ENCODE measurements around the gene FKBP9. TPM values are rescaled to one million over a fixed set of nuclear protein-coding genes. Genes with fewer than 3 reads are reported as not detected.
"Not testable (repeated sequence)": the region's sequence is repeated elsewhere in the genome, so short reads cannot be mapped to it uniquely, and the experiment has no call there.

FKBP9 gene, protein sequence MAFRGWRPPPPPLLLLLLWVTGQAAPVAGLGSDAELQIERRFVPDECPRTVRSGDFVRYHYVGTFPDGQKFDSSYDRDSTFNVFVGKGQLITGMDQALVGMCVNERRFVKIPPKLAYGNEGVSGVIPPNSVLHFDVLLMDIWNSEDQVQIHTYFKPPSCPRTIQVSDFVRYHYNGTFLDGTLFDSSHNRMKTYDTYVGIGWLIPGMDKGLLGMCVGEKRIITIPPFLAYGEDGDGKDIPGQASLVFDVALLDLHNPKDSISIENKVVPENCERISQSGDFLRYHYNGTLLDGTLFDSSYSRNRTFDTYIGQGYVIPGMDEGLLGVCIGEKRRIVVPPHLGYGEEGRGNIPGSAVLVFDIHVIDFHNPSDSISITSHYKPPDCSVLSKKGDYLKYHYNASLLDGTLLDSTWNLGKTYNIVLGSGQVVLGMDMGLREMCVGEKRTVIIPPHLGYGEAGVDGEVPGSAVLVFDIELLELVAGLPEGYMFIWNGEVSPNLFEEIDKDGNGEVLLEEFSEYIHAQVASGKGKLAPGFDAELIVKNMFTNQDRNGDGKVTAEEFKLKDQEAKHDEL
- total RNA-seq: 234 to 355 TPM (median 335 TPM) in 3 replicates
- long read RNA-seq, transcript FKBP9-214 (11 exons, 3,621 nt): minor isoform, 18 of 995 reads
- long read RNA-seq, transcript FKBP9-212 (7 exons, 2,699 nt): minor isoform, 6 of 995 reads
- long read RNA-seq, transcript FKBP9-201 (10 exons, 3,462 nt): major isoform, 885 of 995 reads
- long read RNA-seq, partial matches to known transcripts: 28 of 995 reads
- long read RNA-seq, other reads (novel, unspliced or antisense): 56 of 995 reads

DNA sequence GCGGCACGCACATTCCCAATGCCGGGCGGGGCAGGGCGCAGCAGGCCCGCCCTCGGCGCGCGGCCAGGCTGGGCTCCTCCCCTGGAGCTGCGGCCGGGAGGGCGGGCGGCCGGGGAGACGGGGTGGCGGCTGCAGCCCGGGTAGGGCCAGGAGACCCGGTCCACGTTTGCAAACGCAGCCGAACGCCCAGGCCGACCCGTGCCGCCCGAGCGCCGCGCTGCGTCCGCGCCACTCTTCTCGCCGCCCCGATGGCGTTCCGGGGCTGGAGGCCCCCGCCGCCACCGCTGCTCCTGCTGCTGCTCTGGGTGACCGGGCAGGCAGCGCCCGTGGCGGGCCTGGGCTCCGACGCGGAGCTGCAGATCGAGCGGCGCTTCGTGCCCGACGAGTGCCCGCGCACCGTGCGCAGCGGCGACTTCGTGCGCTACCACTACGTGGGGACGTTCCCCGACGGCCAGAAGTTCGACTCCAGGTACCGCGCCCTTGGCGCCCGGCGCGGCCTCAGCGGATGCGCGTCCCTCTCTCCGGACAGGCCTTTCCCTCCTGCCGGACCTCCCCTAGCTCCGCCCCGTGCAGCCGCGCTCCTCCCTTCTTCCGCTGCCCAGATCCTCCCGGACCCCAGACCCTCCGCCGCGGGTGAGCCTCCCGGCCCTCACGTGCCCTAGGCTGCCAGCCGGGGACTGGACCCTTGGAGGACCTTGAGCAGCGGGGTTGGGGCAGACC is at the start of gene FKBP9:
Gene FKBP9, plus strand, starts transcription at position 115 of the 720 bp plus-strand sequence. Its CDS starts 134 bp downstream, at position 249.
- H3K9me3 Mint-ChIP-seq (ENCODE audit: low read depth): no peaks in the 10 kb centered on the region
- DNase-seq (ENCODE audit: low spot score): peak; percentile 96
- peak; percentile 22 for TF ChIP-seq CTCF (IDR thresholded peaks at IDR 0.05)
- peak within 1 kb of the TSS; percentile 94 for H3K27ac Mint-ChIP-seq (ENCODE audit: unreplicated experiment)
- H3K36me3 Mint-ChIP-seq (ENCODE audit: low read depth): peaks cover 2% of the 10 kb centered on the region
- peaks cover 25% of the 10 kb centered on the region for H3K4me1 Mint-ChIP-seq (ENCODE audit: low read depth)
- peak within 1 kb of the TSS; percentile 93 for H3K4me3 Mint-ChIP-seq (ENCODE audit: unreplicated experiment)
- no peaks in the 10 kb centered on the region for H3K27me3 Mint-ChIP-seq (ENCODE audit: low read depth)

DNA sequence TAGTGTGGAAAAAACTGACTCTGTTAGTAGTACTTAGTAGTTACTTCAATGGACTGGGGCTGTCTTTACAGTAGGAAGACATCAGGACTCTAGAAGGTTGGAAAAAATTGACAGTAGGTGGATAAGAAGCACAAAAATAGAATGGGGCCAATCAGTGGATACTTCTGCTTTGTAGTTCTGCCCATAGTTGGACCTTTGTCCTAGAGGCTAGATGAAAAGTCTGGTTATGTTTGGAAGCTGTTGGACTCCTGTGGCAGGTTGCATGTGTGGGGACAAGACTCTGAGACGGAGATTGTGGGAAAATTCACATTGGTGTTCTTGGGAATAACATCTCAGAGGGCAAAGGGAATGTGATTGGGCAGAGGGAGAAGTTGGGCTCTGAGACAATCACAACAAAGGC is 47.0 kb upstream of the FKBP9 start:
- H3K9me3 Mint-ChIP-seq (ENCODE audit: low read depth): no peaks in the 10 kb centered on the region
- no peak overlapping the region for H3K27ac Mint-ChIP-seq (ENCODE audit: unreplicated experiment)
- no peak overlapping the region for H3K4me3 Mint-ChIP-seq (ENCODE audit: unreplicated experiment)
- peaks cover 7% of the 10 kb centered on the region for H3K36me3 Mint-ChIP-seq (ENCODE audit: low read depth)
- DNase-seq (ENCODE audit: low spot score): no peak
- no peak for TF ChIP-seq CTCF (IDR thresholded peaks at IDR 0.05)
- H3K4me1 Mint-ChIP-seq (ENCODE audit: low read depth): peaks cover 9% of the 10 kb centered on the region
- no peaks in the 10 kb centered on the region for H3K27me3 Mint-ChIP-seq (ENCODE audit: low read depth)

GRCh38 chr7:32914184-32914583 is 43.1 kb upstream of the FKBP9 start:
- no peaks in the 10 kb centered on the region for H3K27me3 Mint-ChIP-seq (ENCODE audit: low read depth)

GRCh38 chr7:32915041-32915536 is 42.2 kb upstream of the FKBP9 start:
- Mint-ChIP-seq H3K27ac (ENCODE audit: unreplicated experiment) (no peak overlapping the region), H3K27me3 (ENCODE audit: low read depth) (no peaks in the 10 kb centered on the region), H3K4me1 (ENCODE audit: low read depth) (no peaks in the 10 kb centered on the region), H3K36me3 (ENCODE audit: low read depth) (peaks cover 26% of the 10 kb centered on the region), H3K4me3 (ENCODE audit: unreplicated experiment) (no peak overlapping the region), H3K9me3 (ENCODE audit: low read depth) (no peaks in the 10 kb centered on the region)
- TF ChIP-seq CTCF (IDR thresholded peaks at IDR 0.05): no peak
- DNase-seq (ENCODE audit: low spot score): no peak

More at GRCh38 chr7:32914184-32914583, 43.1 kb upstream of the FKBP9 start:
- Mint-ChIP-seq H3K27ac (ENCODE audit: unreplicated experiment) (no peak overlapping the region), H3K36me3 (ENCODE audit: low read depth) (peaks cover 26% of the 10 kb centered on the region), H3K9me3 (ENCODE audit: low read depth) (no peaks in the 10 kb centered on the region), H3K4me3 (ENCODE audit: unreplicated experiment) (no peak overlapping the region), H3K4me1 (ENCODE audit: low read depth) (no peaks in the 10 kb centered on the region)
- no peak for TF ChIP-seq CTCF (IDR thresholded peaks at IDR 0.05)
- no peak for DNase-seq (ENCODE audit: low spot score)

DNA sequence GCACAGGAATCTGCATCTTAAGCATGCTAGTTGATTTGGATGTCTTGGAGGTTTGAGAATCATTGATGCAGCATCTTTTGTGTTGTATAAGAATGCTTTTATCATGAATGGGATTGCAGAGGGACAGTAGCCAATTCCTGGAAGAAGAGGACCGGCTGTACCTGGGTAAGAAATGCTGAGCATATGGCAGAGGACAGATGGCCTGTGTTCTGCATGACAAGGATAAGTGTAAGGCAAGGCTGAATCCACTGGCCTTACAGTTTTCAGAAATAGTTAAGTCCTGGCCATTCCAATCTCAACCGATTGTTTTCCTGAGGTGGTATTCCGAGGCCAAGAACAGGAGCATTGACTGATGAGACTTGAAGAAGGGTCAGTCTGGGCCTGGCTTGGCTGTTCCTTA is 41.2 kb upstream of the FKBP9 start:
- Mint-ChIP-seq H3K27me3 (ENCODE audit: low read depth) (no peaks in the 10 kb centered on the region), H3K9me3 (ENCODE audit: low read depth) (no peaks in the 10 kb centered on the region), H3K27ac (ENCODE audit: unreplicated experiment) (no peak overlapping the region), H3K4me3 (ENCODE audit: unreplicated experiment) (no peak overlapping the region), H3K36me3 (ENCODE audit: low read depth) (peaks cover 30% of the 10 kb centered on the region), H3K4me1 (ENCODE audit: low read depth) (no peaks in the 10 kb centered on the region)
- no peak for DNase-seq (ENCODE audit: low spot score)
- no peak for TF ChIP-seq CTCF (IDR thresholded peaks at IDR 0.05)

DNA sequence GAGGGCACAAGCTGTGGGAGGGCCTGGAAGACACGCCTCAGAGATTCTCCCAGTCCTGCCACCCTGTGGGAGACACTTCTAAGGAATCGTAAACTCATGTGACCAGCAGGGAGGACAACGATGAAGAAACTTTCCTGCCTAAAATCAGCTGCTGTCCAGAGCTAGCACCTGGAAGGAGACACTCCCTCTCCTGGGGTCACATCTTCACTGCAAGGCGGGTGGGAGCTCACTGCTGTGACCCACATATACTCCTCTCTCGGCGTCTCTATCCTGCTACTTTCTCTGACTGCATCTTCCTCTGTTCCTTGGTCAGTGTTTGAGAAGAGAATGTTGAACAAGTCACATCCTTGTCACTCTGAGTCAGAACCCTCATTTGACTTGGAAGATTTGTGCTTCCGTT is 40.2 kb upstream of the FKBP9 start:
- H3K9me3 Mint-ChIP-seq (ENCODE audit: low read depth); H3K27me3 Mint-ChIP-seq (ENCODE audit: low read depth); H3K4me1 Mint-ChIP-seq (ENCODE audit: low read depth); H3K4me3 Mint-ChIP-seq (ENCODE audit: unreplicated experiment); DNase-seq (ENCODE audit: low spot score); H3K27ac Mint-ChIP-seq (ENCODE audit: unreplicated experiment): not testable (repeated sequence)
- H3K36me3 Mint-ChIP-seq (ENCODE audit: low read depth): peaks cover 34% of the 10 kb centered on the region

All from chondrocyte (in vitro differentiated cells).